ENCODE data around the gene CCDC141.

Gene CCDC141

GRCh38 chr2:178962805-178963433 is 87.0 kb downstream of the CCDC141 start:
- Histone ChIP-seq H3K9me3 (ENCODE audit: control insufficient read depth, low read length) (no peaks in the 10 kb centered on the region), H3K4me3 (ENCODE audit: low read length) (no peak overlapping the region), H3K9ac (ENCODE audit: low read length) (no peak overlapping the region), H3K27me3 (replicated peaks; ENCODE audit: control insufficient read depth, insufficient read depth, low read length) (no peaks in the 10 kb centered on the region), H3K36me3 (ENCODE audit: control insufficient read depth, insufficient read depth, low read length, severe bottlenecking) (no peaks in the 10 kb centered on the region), H3K4me1 (ENCODE audit: control insufficient read depth, insufficient read depth, low read length) (no peaks in the 10 kb centered on the region)
- no peak for DNase-seq (ENCODE audit: low read depth)

GRCh38 chr2:178962152-178962551 is 87.8 kb downstream of the CCDC141 start:
- Histone ChIP-seq H3K9ac (ENCODE audit: low read length) (no peak overlapping the region), H3K4me1 (ENCODE audit: control insufficient read depth, insufficient read depth, low read length) (no peaks in the 10 kb centered on the region), H3K27me3 (replicated peaks; ENCODE audit: control insufficient read depth, insufficient read depth, low read length) (no peaks in the 10 kb centered on the region), H3K4me3 (ENCODE audit: low read length) (no peak overlapping the region), H3K36me3 (ENCODE audit: control insufficient read depth, insufficient read depth, low read length, severe bottlenecking) (no peaks in the 10 kb centered on the region), H3K9me3 (ENCODE audit: control insufficient read depth, low read length) (no peaks in the 10 kb centered on the region)
- no peak for DNase-seq (ENCODE audit: low read depth)

- Histone ChIP-seq H3K9ac (ENCODE audit: low read length) (no peak overlapping the region), H3K4me1 (ENCODE audit: control insufficient read depth, insufficient read depth, low read length) (no peaks in the 10 kb centered on the region), H3K36me3 (ENCODE audit: control insufficient read depth, insufficient read depth, low read length, severe bottlenecking) (no peaks in the 10 kb centered on the region), H3K4me3 (ENCODE audit: low read length) (no peak overlapping the region), H3K9me3 (ENCODE audit: control insufficient read depth, low read length) (no peaks in the 10 kb centered on the region), H3K27me3 (replicated peaks; ENCODE audit: control insufficient read depth, insufficient read depth, low read length) (no peaks in the 10 kb centered on the region)
- DNase-seq (ENCODE audit: low read depth): no peak
Observed at GRCh38 chr2:178954049-178954448, 95.9 kb downstream of the CCDC141 start.

GRCh38 chr2:178951266-178952006 is 98.5 kb downstream of the CCDC141 start:
- Histone ChIP-seq H3K4me1 (ENCODE audit: control insufficient read depth, insufficient read depth, low read length) (no peaks in the 10 kb centered on the region), H3K9me3 (ENCODE audit: control insufficient read depth, low read length) (no peaks in the 10 kb centered on the region), H3K27me3 (replicated peaks; ENCODE audit: control insufficient read depth, insufficient read depth, low read length) (no peaks in the 10 kb centered on the region), H3K4me3 (ENCODE audit: low read length) (no peak overlapping the region), H3K36me3 (ENCODE audit: control insufficient read depth, insufficient read depth, low read length, severe bottlenecking) (no peaks in the 10 kb centered on the region), H3K9ac (ENCODE audit: low read length) (no peak overlapping the region)
- no peak for DNase-seq (ENCODE audit: low read depth)

GRCh38 chr2:178949584-178949983 is 100.4 kb downstream of the CCDC141 start:
- DNase-seq (ENCODE audit: low read depth): no peak
- Histone ChIP-seq H3K27me3 (replicated peaks; ENCODE audit: control insufficient read depth, insufficient read depth, low read length) (no peaks in the 10 kb centered on the region), H3K9ac (ENCODE audit: low read length) (no peak overlapping the region), H3K36me3 (ENCODE audit: control insufficient read depth, insufficient read depth, low read length, severe bottlenecking) (no peaks in the 10 kb centered on the region), H3K4me1 (ENCODE audit: control insufficient read depth, insufficient read depth, low read length) (no peaks in the 10 kb centered on the region), H3K9me3 (ENCODE audit: control insufficient read depth, low read length) (no peaks in the 10 kb centered on the region), H3K4me3 (ENCODE audit: low read length) (no peak overlapping the region)

- no peak for DNase-seq (ENCODE audit: low read depth)
- Histone ChIP-seq H3K9ac (ENCODE audit: low read length) (no peak overlapping the region), H3K36me3 (ENCODE audit: control insufficient read depth, insufficient read depth, low read length, severe bottlenecking) (no peaks in the 10 kb centered on the region), H3K4me1 (ENCODE audit: control insufficient read depth, insufficient read depth, low read length) (no peaks in the 10 kb centered on the region), H3K27me3 (replicated peaks; ENCODE audit: control insufficient read depth, insufficient read depth, low read length) (no peaks in the 10 kb centered on the region), H3K4me3 (ENCODE audit: low read length) (no peak overlapping the region), H3K9me3 (ENCODE audit: control insufficient read depth, low read length) (no peaks in the 10 kb centered on the region)
Observed at GRCh38 chr2:178949151-178949550, 100.8 kb downstream of the CCDC141 start.

- Histone ChIP-seq H3K4me3 (ENCODE audit: low read length) (no peak overlapping the region), H3K27me3 (replicated peaks; ENCODE audit: control insufficient read depth, insufficient read depth, low read length) (no peaks in the 10 kb centered on the region), H3K9ac (ENCODE audit: low read length) (no peak overlapping the region), H3K9me3 (ENCODE audit: control insufficient read depth, low read length) (no peaks in the 10 kb centered on the region), H3K36me3 (ENCODE audit: control insufficient read depth, insufficient read depth, low read length, severe bottlenecking) (no peaks in the 10 kb centered on the region), H3K4me1 (ENCODE audit: control insufficient read depth, insufficient read depth, low read length) (no peaks in the 10 kb centered on the region)
- no peak for DNase-seq (ENCODE audit: low read depth)
Observed at GRCh38 chr2:178947006-178947405, 102.9 kb downstream of the CCDC141 start.

- DNase-seq (ENCODE audit: low read depth): no peak
- H3K9ac ChIP-seq (ENCODE audit: low read length): no peak overlapping the region
- H3K36me3 ChIP-seq (ENCODE audit: control insufficient read depth, insufficient read depth, low read length, severe bottlenecking): no peaks in the 10 kb centered on the region
Observed at GRCh38 chr2:178946494-178946893, 103.4 kb downstream of the CCDC141 start.

GRCh38 chr2:178943745-178944144 is 106.2 kb downstream of the CCDC141 start:
- no peaks in the 10 kb centered on the region for H3K4me1 ChIP-seq (ENCODE audit: control insufficient read depth, insufficient read depth, low read length)
- H3K4me3 ChIP-seq (ENCODE audit: low read length): no peak overlapping the region
- no peaks in the 10 kb centered on the region for H3K36me3 ChIP-seq (ENCODE audit: control insufficient read depth, insufficient read depth, low read length, severe bottlenecking)
- H3K9me3 ChIP-seq (ENCODE audit: control insufficient read depth, low read length): no peaks in the 10 kb centered on the region
- H3K27me3 ChIP-seq (replicated peaks; ENCODE audit: control insufficient read depth, insufficient read depth, low read length): no peaks in the 10 kb centered on the region
- H3K9ac ChIP-seq (ENCODE audit: low read length): no peak overlapping the region
- DNase-seq (ENCODE audit: low read depth): no peak

More at GRCh38 chr2:178946494-178946893, 103.4 kb downstream of the CCDC141 start:
- H3K4me1 ChIP-seq (ENCODE audit: control insufficient read depth, insufficient read depth, low read length): no peaks in the 10 kb centered on the region
- H3K27me3 ChIP-seq (replicated peaks; ENCODE audit: control insufficient read depth, insufficient read depth, low read length): no peaks in the 10 kb centered on the region
- no peaks in the 10 kb centered on the region for H3K9me3 ChIP-seq (ENCODE audit: control insufficient read depth, low read length)
- H3K4me3 ChIP-seq (ENCODE audit: low read length): no peak overlapping the region

- Histone ChIP-seq H3K36me3 (ENCODE audit: control insufficient read depth, insufficient read depth, low read length, severe bottlenecking) (no peaks in the 10 kb centered on the region), H3K4me3 (ENCODE audit: low read length) (no peak overlapping the region), H3K27me3 (replicated peaks; ENCODE audit: control insufficient read depth, insufficient read depth, low read length) (no peaks in the 10 kb centered on the region), H3K9ac (ENCODE audit: low read length) (no peak overlapping the region), H3K4me1 (ENCODE audit: control insufficient read depth, insufficient read depth, low read length) (no peaks in the 10 kb centered on the region), H3K9me3 (ENCODE audit: control insufficient read depth, low read length) (peaks cover 19% of the 10 kb centered on the region)
- no peak for DNase-seq (ENCODE audit: low read depth)
Observed at GRCh38 chr2:178934571-178934970, 115.4 kb downstream of the CCDC141 start.

GRCh38 chr2:178933493-178933892 is 116.4 kb downstream of the CCDC141 start:
- Histone ChIP-seq H3K4me1 (ENCODE audit: control insufficient read depth, insufficient read depth, low read length) (no peaks in the 10 kb centered on the region), H3K36me3 (ENCODE audit: control insufficient read depth, insufficient read depth, low read length, severe bottlenecking) (no peaks in the 10 kb centered on the region), H3K27me3 (replicated peaks; ENCODE audit: control insufficient read depth, insufficient read depth, low read length) (no peaks in the 10 kb centered on the region), H3K9ac (ENCODE audit: low read length) (no peak overlapping the region), H3K4me3 (ENCODE audit: low read length) (no peak overlapping the region), H3K9me3 (ENCODE audit: control insufficient read depth, low read length) (peaks cover 19% of the 10 kb centered on the region)
- DNase-seq (ENCODE audit: low read depth): no peak
